Osteoblast (primary cell): ENCODE data around the gene SYT17. TPM values are rescaled to one million over a fixed set of nuclear protein-coding genes. Genes with fewer than 3 reads are reported as not detected.

Experiments
- DNase-seq: peaks from one replicate; pipeline ENCODE4 v3.0.0; 2011; ENCODE audit warnings: low spot score, mixed read lengths; ENCODE audit not compliant: insufficient read length; ENCODE audit errors: missing footprints
- H2AFZ ChIP-seq: 2 replicates; pipeline ENCODE4 v1.6.0; 2011; ENCODE audit warnings: mild to moderate bottlenecking, low read length
- H3K27ac ChIP-seq: 2 replicates; pipeline ENCODE4 v1.5.1; 2011; ENCODE audit warnings: mild to moderate bottlenecking, low read depth, low read length, moderate library complexity
- H3K27me3 ChIP-seq: 2 replicates; pipeline ENCODE4 v1.6.0; 2012; ENCODE audit warnings: mild to moderate bottlenecking, control low read depth, inconsistent platforms, low read length, moderate library complexity; ENCODE audit not compliant: insufficient read depth
- H3K36me3 ChIP-seq: 2 replicates; pipeline ENCODE4 v1.5.1; 2011; ENCODE audit warnings: mild to moderate bottlenecking, low read length, control low read depth, moderate library complexity; ENCODE audit not compliant: insufficient read depth
- H3K4me1 ChIP-seq: 2 replicates; pipeline ENCODE4 v1.5.1; 2011; ENCODE audit warnings: mild to moderate bottlenecking, low read length, control low read depth, moderate library complexity; ENCODE audit not compliant: insufficient read depth
- H3K4me2 ChIP-seq: 2 replicates; pipeline ENCODE4 v1.6.0; 2011; ENCODE audit warnings: mild to moderate bottlenecking, low read length; ENCODE audit not compliant: insufficient read depth
- H3K4me3 ChIP-seq: fragments of 200-600 bp; sonication (generic); 3 replicates; pipeline ENCODE4 v1.5.1; 2012; ENCODE audit warnings: mild to moderate bottlenecking, low read length, inconsistent platforms; ENCODE audit not compliant: insufficient read depth
- H3K79me2 ChIP-seq: 2 replicates; pipeline ENCODE4 v1.6.0; 2012; ENCODE audit warnings: mild to moderate bottlenecking, low read length, control low read depth, inconsistent platforms; ENCODE audit not compliant: insufficient read depth
- H3K9me3 ChIP-seq: 2 replicates; pipeline ENCODE4 v1.5.1; 2011; ENCODE audit warnings: low read depth, low read length, control low read depth
- H4K20me1 ChIP-seq: 2 replicates; pipeline ENCODE4 v1.6.0; 2012; ENCODE audit warnings: mild to moderate bottlenecking, low read length, control low read depth; ENCODE audit not compliant: insufficient read depth
- CTCF ChIP-seq: IDR thresholded peaks from 2 replicates; pipeline ENCODE4 v1.5.1; 2011; ENCODE audit warnings: mild to moderate bottlenecking, low read depth, low read length, moderate library complexity; ENCODE audit errors: extremely low read depth
- total RNA-seq: library from RNA; depleted of rRNA; stranded (reverse); fragments of >200 nt; gene quantifications from 2 replicates; pipeline ENCODE4 v1.2.3, GENCODE V29; 2012

Gene SYT17
- total RNA-seq, 1 donor, result under 0.01 TPM

DNA sequence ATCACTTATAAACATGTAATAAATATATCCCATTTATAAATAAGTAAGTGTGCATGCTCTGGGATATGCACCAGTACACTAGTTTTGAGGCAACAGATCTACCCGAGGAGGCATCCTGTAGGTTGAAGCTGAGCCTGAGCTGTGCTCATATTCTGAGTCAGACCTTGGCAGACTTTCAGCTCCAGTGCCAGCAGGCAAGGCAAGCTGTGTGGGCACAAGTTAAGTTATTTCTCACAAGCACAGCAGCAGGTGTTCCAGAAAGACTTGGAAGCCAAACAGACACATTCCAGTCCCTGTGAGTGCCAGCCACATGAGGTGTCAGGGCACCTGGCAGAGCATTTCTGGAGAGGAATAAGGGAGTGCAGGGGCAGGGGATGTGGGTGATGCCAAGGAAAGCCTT is 116.2 kb downstream of the SYT17 start:
- DNase-seq, result no peak
- no peak overlapping the region for H3K27ac ChIP-seq
- H4K20me1 ChIP-seq, result no peaks in the 10 kb centered on the region
- no peak overlapping the region for H3K4me3 ChIP-seq
- no peak for TF ChIP-seq CTCF
- H3K27me3 ChIP-seq, result no peaks in the 10 kb centered on the region
- no peak overlapping the region for H3K4me2 ChIP-seq
- H2AFZ ChIP-seq, result no peak overlapping the region
- no peaks in the 10 kb centered on the region for H3K9me3 ChIP-seq
- no peaks in the 10 kb centered on the region for H3K4me1 ChIP-seq
- H3K36me3 ChIP-seq, result no peaks in the 10 kb centered on the region
- H3K79me2 ChIP-seq, result no peaks in the 10 kb centered on the region

- no peak for TF ChIP-seq CTCF
- no peak within 1 kb of the TSS for H3K4me3 ChIP-seq
- no peak within 1 kb of the TSS for H2AFZ ChIP-seq
- no peaks in the 10 kb centered on the region for H3K79me2 ChIP-seq
- H3K4me1 ChIP-seq, result no peaks in the 10 kb centered on the region
- no peak within 1 kb of the TSS for H3K4me2 ChIP-seq
- no peaks in the 10 kb centered on the region for H3K27me3 ChIP-seq
- no peaks in the 10 kb centered on the region for H4K20me1 ChIP-seq
- H3K36me3 ChIP-seq, result no peaks in the 10 kb centered on the region
- DNase-seq, result no peak
- H3K27ac ChIP-seq, result no peak within 1 kb of the TSS
- no peaks in the 10 kb centered on the region for H3K9me3 ChIP-seq
Measured at GRCh38 chr16:19285431-19285830, 117.4 kb downstream of the SYT17 start, which contains the start of gene CLEC19A. TSS of gene CLEC19A (plus strand) at chr16:19285731. CDS start at chr16:19285852, 121 bp downstream.

DNA sequence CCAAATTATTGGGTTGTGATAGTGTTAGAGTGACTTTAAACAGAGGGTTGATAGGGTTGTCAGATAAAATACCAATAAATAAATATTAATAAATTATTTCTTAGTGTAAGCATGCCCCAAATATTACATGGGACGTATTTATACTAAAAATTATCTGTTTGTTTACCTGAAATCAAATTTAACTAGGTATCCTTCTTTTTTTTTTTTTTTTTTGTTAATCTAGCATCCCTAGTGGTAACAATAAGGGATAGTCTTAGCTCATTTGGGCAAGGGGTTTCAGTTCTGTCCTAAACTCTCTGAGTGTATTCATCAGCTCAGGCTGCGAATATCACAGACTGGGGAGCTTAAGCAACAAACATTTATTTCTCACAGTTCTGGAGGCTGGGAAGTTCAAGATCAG is 118.8 kb downstream of the SYT17 start:
- no peaks in the 10 kb centered on the region for H3K27me3 ChIP-seq
- H3K79me2 ChIP-seq, result no peaks in the 10 kb centered on the region

GRCh38 chr16:19287241-19287640 is 119.2 kb downstream of the SYT17 start:
- Histone ChIP-seq H3K36me3 (no peaks in the 10 kb centered on the region), H3K4me2 (no peak overlapping the region), H3K27ac (no peak overlapping the region), H3K4me1 (no peaks in the 10 kb centered on the region), H3K4me3 (no peak overlapping the region), H3K79me2 (no peaks in the 10 kb centered on the region), H3K27me3 (no peaks in the 10 kb centered on the region), H4K20me1 (no peaks in the 10 kb centered on the region), H3K9me3 (no peaks in the 10 kb centered on the region), H2AFZ (no peak overlapping the region)
- no peak for DNase-seq
- no peak for TF ChIP-seq CTCF

More for the DNA sequence above, 118.8 kb downstream of the SYT17 start:
- H3K4me1 ChIP-seq, result no peaks in the 10 kb centered on the region
- TF ChIP-seq CTCF, result no peak
- no peak overlapping the region for H3K27ac ChIP-seq
- no peak overlapping the region for H3K4me2 ChIP-seq
- H3K4me3 ChIP-seq, result no peak overlapping the region
- no peaks in the 10 kb centered on the region for H3K36me3 ChIP-seq
- no peak overlapping the region for H2AFZ ChIP-seq
- no peaks in the 10 kb centered on the region for H4K20me1 ChIP-seq
- no peaks in the 10 kb centered on the region for H3K9me3 ChIP-seq
- DNase-seq, result no peak
